Activated CD8-positive, alpha-beta memory T cell treated with anti-CD3 and anti-CD28 coated beads for 36 hours (primary cell): ENCODE data around the gene VIM. TPM values are rescaled to one million over a fixed set of nuclear protein-coding genes. Genes with fewer than 3 reads are reported as not detected.

Experiments used
- CTCF ChIA-PET: fragments of 350-600 bp; sonication (Branson Sonifier 250); formaldehyde crosslinking; loops from one replicate; lab custom pipeline; 2021; ENCODE audit warnings: antibody characterized with exemption; lab: Charles Lee
- POLR2A ChIA-PET: fragments of 350-600 bp; sonication (Branson Sonifier 250); formaldehyde crosslinking; loops from one replicate; lab custom pipeline; 2021; ENCODE audit warnings: antibody characterized with exemption; lab: Charles Lee
- total RNA-seq, 2 experiments: library from RNA; stranded (reverse); gene quantifications; one replicate each; pipeline ENCODE4 v1.2.3, GENCODE V29; 2021

The VIM gene
- total RNA-seq, 2 experiments from 2014 or later = 845 to 860 TPM

GRCh38 chr10:17273403-17273802 is 45.4 kb downstream of the VIM start:
- ChIA-PET POLR2A (no interaction called here), CTCF (no interaction called here)

DNA sequence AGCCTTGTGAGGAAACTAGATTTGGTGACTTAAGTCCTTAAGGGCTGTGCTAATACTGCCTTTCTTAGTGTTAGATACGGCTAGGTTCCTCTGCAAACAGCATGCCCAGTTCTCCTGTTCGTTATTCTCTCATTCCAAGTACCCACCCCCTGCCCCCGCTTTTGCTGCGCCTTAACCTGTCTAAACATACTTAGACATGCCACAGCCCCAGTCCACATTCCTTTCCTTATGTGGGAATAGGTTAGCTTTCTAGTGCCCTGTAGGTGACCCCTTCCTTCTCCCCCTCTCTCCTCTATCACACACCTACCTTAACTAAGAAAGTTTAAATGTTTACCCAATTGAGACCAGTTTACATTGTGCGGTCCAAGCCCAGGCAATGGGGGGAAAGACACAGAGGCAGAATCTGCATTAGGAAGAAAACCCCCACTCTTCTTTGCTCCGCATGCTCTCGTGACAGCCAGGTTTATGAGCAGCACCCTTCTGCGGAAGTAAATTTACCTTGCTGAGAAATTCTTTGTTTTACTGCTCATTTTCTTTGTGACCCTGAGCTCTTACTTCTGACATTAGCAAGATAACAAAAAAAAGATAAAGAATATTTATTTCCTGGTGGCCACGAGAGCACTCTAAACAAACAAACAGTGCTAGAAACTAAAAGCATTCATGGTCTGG is 48.8 kb downstream of the VIM start:
- ChIA-PET POLR2A (no interaction called here), CTCF (no interaction called here)

DNA sequence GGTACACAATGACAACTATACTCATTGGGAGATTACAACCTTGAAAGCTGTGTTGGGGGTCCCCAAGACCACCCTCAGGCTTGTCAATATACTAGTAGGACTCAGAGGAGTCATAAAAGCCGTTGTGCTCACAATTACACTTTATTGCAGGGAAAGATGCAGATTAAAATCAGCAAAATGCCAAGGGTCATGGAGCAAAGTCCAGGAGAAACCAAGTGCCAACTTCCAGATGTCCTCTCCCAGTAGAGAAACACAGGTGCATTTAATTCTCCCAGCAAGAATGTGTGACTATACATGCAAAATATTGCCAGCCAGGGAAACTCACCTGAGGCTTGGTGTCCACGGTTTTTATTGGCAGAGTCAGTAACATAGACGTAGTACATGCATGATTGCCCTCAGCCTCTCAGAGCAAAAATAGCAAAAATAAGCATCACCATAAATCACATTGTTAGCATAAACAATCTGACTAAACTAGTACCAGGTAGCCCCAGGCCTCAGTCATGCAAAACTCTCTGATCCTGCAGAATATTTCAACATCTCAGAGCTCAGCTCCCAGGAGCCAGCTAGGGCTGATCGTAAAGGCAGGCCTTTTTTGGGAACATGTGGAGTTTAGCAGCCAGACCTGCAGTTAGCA is 50.7 kb downstream of the VIM start:
- POLR2A ChIA-PET = no interaction called here
- CTCF ChIA-PET = no interaction called here

DNA sequence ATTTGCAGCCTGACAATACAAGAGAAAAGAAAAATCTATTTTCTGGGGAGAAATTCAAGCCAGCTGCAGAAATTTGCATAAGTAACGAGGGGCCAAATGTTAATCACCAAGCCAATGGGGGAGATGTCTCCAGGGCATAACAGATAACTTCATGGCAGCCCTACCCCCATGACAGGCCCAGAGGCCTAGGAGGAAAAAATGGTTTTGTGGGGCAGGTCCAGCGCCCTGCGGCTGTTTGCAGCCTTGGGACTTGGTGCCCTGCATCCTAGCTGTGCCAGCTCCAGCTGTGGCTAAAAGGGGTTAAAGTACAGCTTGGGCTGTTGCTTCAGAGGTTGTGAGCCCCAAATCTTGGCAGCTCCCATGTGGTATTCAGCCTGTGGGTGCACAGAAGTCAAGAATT is 54.3 kb downstream of the VIM start:
- ChIA-PET CTCF (no interaction called here), POLR2A (no interaction called here)

- POLR2A ChIA-PET = no interaction called here
- CTCF ChIA-PET = no interaction called here
These were observed 58.8 kb downstream of the VIM start for GRCh38 chr10:17286562-17287550.

Other genes with a start within 250 kb of the VIM start
- gene CUBN, start 98.4 kb upstream of the VIM start, total RNA-seq = under 1 TPM; 0.19 to 0.59 TPM
- gene TRDMT1, start 26.6 kb upstream of the VIM start, total RNA-seq = 1 to 10 TPM; 7.1 to 9.0 TPM
- gene ST8SIA6, start 226.4 kb downstream of the VIM start, total RNA-seq = not detected